NCI-H748 treated with DMSO at 0.1 percent for 48 hours (cell line): ENCODE results near the gene NAA11.
"Not testable (repeated sequence)": the region's sequence is repeated elsewhere in the genome, so short reads cannot be mapped to it uniquely, and the experiment has no call there.

Experiments used
- DNase-seq: peaks from one replicate; lab custom pipeline; 2025; lab: John Stamatoyannopoulos, UW

NAA11 gene

GRCh38 chr4:79308137-79308536 is 17.7 kb downstream of the NAA11 start:
- no peak for DNase-seq

- DNase-seq: no peak
These were observed 19.1 kb downstream of the NAA11 start for GRCh38 chr4:79306795-79307194.

GRCh38 chr4:79300280-79300679 is 25.6 kb downstream of the NAA11 start:
- DNase-seq: no peak

- no peak for DNase-seq
These were observed 27.4 kb downstream of the NAA11 start for GRCh38 chr4:79298484-79298883.

GRCh38 chr4:79298027-79298426 is 27.8 kb downstream of the NAA11 start:
- no peak for DNase-seq

GRCh38 chr4:79297479-79297878 is 28.4 kb downstream of the NAA11 start:
- DNase-seq: no peak

- DNase-seq: no peak
These were observed 29.0 kb downstream of the NAA11 start for GRCh38 chr4:79296768-79297428.

- no peak for DNase-seq
These were observed 30.8 kb downstream of the NAA11 start for GRCh38 chr4:79295086-79295485.

- DNase-seq: no peak
These were observed 31.8 kb downstream of the NAA11 start for GRCh38 chr4:79294064-79294463.

GRCh38 chr4:79292008-79292407 is 33.9 kb downstream of the NAA11 start:
- DNase-seq: no peak

- no peak for DNase-seq
These were observed 35.5 kb downstream of the NAA11 start for GRCh38 chr4:79290376-79290775.

- no peak for DNase-seq
These were observed 37.7 kb downstream of the NAA11 start for GRCh38 chr4:79288185-79288584.

GRCh38 chr4:79287718-79288117 is 38.1 kb downstream of the NAA11 start:
- no peak for DNase-seq

GRCh38 chr4:79287076-79287475 is 38.8 kb downstream of the NAA11 start:
- no peak for DNase-seq

- DNase-seq: no peak
These were observed 44.1 kb downstream of the NAA11 start for GRCh38 chr4:79281566-79282359.

- DNase-seq: not testable (repeated sequence)
These were observed 48.4 kb downstream of the NAA11 start for GRCh38 chr4:79277467-79277866.

- no peak for DNase-seq
These were observed 51.9 kb downstream of the NAA11 start for GRCh38 chr4:79273915-79274314.

GRCh38 chr4:79272761-79273160 is 53.1 kb downstream of the NAA11 start:
- no peak for DNase-seq

- DNase-seq: no peak
These were observed 53.7 kb downstream of the NAA11 start for GRCh38 chr4:79272126-79272525.

GRCh38 chr4:79267671-79268070 is 58.2 kb downstream of the NAA11 start:
- no peak for DNase-seq
